Tibial nerve (tissue), 4 donors: ENCODE measurements around the gene TAF4. TPM values are rescaled to one million over a fixed set of nuclear protein-coding genes. Genes with fewer than 3 reads are reported as not detected.
A peak's percentile ranks its signal among the peaks of the same experiment; 100 is the strongest.

ENCODE experiments used
- DNase-seq, 2 donors: peaks; one replicate each; pipeline ENCODE4 v3.0.0-alpha.2; 2019; ENCODE audit warnings: low spot score in 2 of 2
- H3K27ac ChIP-seq, 4 donors: fragments of 200-600 bp; sonication (generic) in 3 of 4; one replicate each; pipeline ENCODE4 v1.5.1; 2017 to 2019; ENCODE audit warnings: mild to moderate bottlenecking in 1 of 4
- H3K27me3 ChIP-seq, 2 donors: fragments of 200-600 bp; sonication (generic) in 1 of 2; one replicate each; pipeline versions ENCODE4 v1.5.1 to v1.6.0; 2017 to 2019
- H3K36me3 ChIP-seq, 3 donors: fragments of 200-600 bp; sonication (generic); one replicate each; pipeline ENCODE4 v1.5.1; 2018 to 2019
- H3K4me1 ChIP-seq, 4 donors: fragments of 200-600 bp; sonication (generic) in 3 of 4; one replicate each; pipeline ENCODE4 v1.5.1; 2017 to 2019
- H3K4me3 ChIP-seq, 4 donors: fragments of 200-600 bp; sonication (generic) in 3 of 4; one replicate each; pipeline ENCODE4 v1.5.1; 2017 to 2019; ENCODE audit warnings: mild to moderate bottlenecking in 1 of 4, moderate library complexity in 1 of 4
- H3K9me3 ChIP-seq, 4 donors: fragments of 200-600 bp; sonication (generic) in 3 of 4; one replicate each; pipeline ENCODE4 v1.5.1; 2017 to 2019
- EP300 ChIP-seq, 2 donors: sonication (generic); formaldehyde crosslinking; IDR thresholded peaks; one replicate each; pipeline ENCODE4 v1.6.1; 2017; ENCODE audit warnings: antibody characterized with exemption in 2 of 2, mild to moderate bottlenecking in 1 of 2
- POLR2A ChIP-seq, 2 donors: fragments of 450-650 bp; IDR thresholded peaks; one replicate each; pipeline ENCODE4 v1.6.1; 2017; ENCODE audit warnings: antibody characterized with exemption in 2 of 2, mild to moderate bottlenecking in 2 of 2, moderate library complexity in 2 of 2
- WGBS, 2 donors: methylation state at CpG; one replicate each; pipeline ENCODE4 v1.1.5; 2018; 5-methylcytosine and 5-hydroxymethylcytosine counted together
- total RNA-seq, 4 donors: library from RNA; depleted of rRNA; stranded (reverse); fragments of >200 nt; gene quantifications; one replicate each; pipeline ENCODE4 v1.1.0, GENCODE V29; 2016
- TF ChIP-seq, protein P1 (sequence below), 5 experiments: fragments of 200-600 bp in 3 of 5; fragments of 450-650 bp in 2 of 5; sonication (generic) in 3 of 5; IDR thresholded peaks; one replicate each; pipeline ENCODE4 v1.5.1; 2016 to 2019; ENCODE audit warnings: antibody characterized with exemption in 5 of 5, mild to moderate bottlenecking in 3 of 5, moderate library complexity in 2 of 5

The TAF4 gene
- total RNA-seq, 4 donors from 2014 or later: 11.2 to 50.4 (median 14.8) TPM

DNA sequence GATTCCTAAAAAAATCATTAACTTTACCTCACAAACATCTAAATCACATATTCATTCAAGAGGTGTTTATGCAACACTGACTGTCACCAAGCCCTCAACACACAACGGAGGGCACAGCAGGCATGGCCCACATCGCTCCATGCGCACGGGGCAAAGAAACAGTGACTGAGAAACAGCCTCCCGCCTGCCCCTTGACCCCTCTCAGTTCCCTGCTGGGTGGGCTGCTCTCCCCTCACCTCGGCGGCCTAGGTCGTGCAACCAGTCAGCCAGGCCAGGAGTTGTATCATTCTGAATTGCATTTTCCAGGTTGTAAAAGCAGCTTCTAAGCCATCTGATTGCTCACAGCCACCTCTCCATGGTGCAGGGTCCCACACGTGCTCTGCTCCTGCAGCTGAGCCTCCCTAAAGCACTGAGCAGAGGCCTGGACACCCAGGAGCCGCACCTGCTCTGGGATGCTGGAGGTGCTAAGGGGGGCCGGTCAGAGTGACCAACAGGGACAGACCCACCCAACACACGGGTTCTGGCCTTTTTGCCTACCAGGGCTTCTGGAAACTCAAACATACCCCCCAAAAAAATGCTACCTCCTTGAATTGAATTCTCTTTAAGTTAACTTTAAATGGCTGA, 37.9 kb downstream of the TAF4 start:
- DNase-seq: no peak
- H3K36me3 ChIP-seq: no peaks in the 10 kb centered on the region
- H3K27ac ChIP-seq: no peak overlapping the region
- no peaks in the 10 kb centered on the region for H3K27me3 ChIP-seq
- TF ChIP-seq EP300 (IDR thresholded peaks at IDR 0.05) (no peak), POLR2A (IDR thresholded peaks at IDR 0.05) (no peak)
- TF ChIP-seq, protein P1, sequence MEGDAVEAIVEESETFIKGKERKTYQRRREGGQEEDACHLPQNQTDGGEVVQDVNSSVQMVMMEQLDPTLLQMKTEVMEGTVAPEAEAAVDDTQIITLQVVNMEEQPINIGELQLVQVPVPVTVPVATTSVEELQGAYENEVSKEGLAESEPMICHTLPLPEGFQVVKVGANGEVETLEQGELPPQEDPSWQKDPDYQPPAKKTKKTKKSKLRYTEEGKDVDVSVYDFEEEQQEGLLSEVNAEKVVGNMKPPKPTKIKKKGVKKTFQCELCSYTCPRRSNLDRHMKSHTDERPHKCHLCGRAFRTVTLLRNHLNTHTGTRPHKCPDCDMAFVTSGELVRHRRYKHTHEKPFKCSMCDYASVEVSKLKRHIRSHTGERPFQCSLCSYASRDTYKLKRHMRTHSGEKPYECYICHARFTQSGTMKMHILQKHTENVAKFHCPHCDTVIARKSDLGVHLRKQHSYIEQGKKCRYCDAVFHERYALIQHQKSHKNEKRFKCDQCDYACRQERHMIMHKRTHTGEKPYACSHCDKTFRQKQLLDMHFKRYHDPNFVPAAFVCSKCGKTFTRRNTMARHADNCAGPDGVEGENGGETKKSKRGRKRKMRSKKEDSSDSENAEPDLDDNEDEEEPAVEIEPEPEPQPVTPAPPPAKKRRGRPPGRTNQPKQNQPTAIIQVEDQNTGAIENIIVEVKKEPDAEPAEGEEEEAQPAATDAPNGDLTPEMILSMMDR (IDR thresholded peaks at IDR 0.05): no peak
- no peaks in the 10 kb centered on the region for H3K9me3 ChIP-seq
- H3K4me1 ChIP-seq: peaks cover 0 to 40% (median 6%) of the 10 kb centered on the region in 4 donors
- no peak overlapping the region for H3K4me3 ChIP-seq
- WGBS, 2 donors: 73 to 75% methylated on average over 11 to 12 of the region's 12 CpGs

DNA sequence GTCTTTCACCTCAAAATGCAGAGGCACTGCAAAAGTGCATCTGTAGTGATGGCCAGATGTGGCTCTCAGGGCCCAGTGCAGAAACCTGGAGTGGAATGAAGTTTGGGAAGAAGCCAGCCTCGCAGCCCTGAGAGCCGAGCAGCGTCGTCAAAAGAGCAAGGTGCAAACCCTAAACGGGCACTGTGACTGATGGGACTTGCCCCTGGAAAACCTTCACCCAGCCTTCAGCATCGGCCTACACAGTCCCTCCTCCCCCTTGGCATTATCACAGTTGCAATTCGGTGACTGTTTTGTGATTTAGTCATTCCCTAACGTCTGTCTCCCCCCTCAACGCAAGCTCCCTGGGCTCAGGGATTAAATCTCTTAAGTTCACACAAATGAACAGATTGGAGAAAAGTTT, 38.6 kb downstream of the TAF4 start:
- H3K27me3 ChIP-seq: no peaks in the 10 kb centered on the region
- peaks cover 0 to 40% (median 6%) of the 10 kb centered on the region in 4 donors for H3K4me1 ChIP-seq
- H3K4me3 ChIP-seq: no peak overlapping the region
- H3K36me3 ChIP-seq: no peaks in the 10 kb centered on the region
- no peaks in the 10 kb centered on the region for H3K9me3 ChIP-seq
- no peak overlapping the region for H3K27ac ChIP-seq
- WGBS, 2 donors: 59 to 62% methylated on average over 9 of the region's 9 CpGs
- DNase-seq: no peak
- TF ChIP-seq POLR2A (IDR thresholded peaks at IDR 0.05): no peak
- TF ChIP-seq EP300 (IDR thresholded peaks at IDR 0.05): no peak
- TF ChIP-seq, protein P1 (IDR thresholded peaks at IDR 0.05): no peak

- TF ChIP-seq EP300 (IDR thresholded peaks at IDR 0.05) (no peak), POLR2A (IDR thresholded peaks at IDR 0.05) (no peak)
- TF ChIP-seq, protein P1 (IDR thresholded peaks at IDR 0.05): no peak
- no peaks in the 10 kb centered on the region for H3K36me3 ChIP-seq
- 82 to 83% methylated on average over 11 of the region's 11 CpGs for WGBS, 2 donors
- peaks cover 0 to 44% (median 8%) of the 10 kb centered on the region in 4 donors for H3K4me1 ChIP-seq
- no peak overlapping the region for H3K27ac ChIP-seq
- H3K4me3 ChIP-seq: no peak overlapping the region
- DNase-seq: no peak
- H3K9me3 ChIP-seq: no peaks in the 10 kb centered on the region
- no peaks in the 10 kb centered on the region for H3K27me3 ChIP-seq
Observed at GRCh38 chr20:62026564-62026856, 39.2 kb downstream of the TAF4 start.

DNA sequence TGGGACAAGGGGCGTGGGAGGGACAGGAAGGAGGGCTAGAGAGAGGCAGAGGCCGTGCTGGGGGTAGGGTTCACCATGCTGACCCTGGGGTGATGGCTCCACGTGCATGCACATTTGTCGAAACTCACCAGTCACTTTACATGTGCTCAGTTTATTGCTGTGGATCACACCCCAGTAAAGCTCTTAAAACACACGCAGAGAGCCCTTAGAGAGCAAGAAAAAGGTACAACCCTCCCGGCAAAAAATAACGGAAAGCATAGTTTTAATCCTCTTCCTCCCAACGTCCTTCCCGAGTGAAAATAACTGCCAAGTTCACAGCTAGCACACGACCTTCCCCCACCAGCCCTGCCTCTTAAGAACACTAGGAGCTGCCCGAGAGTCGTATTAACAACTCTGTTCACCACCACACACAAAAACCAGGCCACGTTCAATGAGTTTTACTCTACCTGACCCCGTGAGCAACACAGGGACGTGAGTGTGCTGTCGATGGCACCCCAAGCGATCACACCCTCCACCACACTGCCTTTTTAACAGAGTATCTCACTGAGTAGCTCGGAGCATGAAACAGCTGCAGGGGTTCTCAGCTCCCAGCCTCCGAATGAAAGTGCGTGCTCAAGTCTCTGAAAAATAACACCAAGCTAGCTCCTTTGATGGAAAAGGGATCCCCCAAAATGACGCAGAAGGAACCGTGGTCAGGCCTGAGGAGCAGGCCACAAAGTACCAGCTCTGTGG, 39.7 kb downstream of the TAF4 start:
- H3K36me3 ChIP-seq: no peaks in the 10 kb centered on the region
- H3K4me3 ChIP-seq: no peak overlapping the region
- H3K9me3 ChIP-seq: no peaks in the 10 kb centered on the region
- no peak for TF ChIP-seq EP300 (IDR thresholded peaks at IDR 0.05)
- TF ChIP-seq, protein P1 (IDR thresholded peaks at IDR 0.05): peak; percentile 8 to 50 (median 39)
- peaks cover 0 to 50% (median 6%) of the 10 kb centered on the region in 4 donors for H3K4me1 ChIP-seq
- DNase-seq: peak in 1 of 2 donors; percentile 22
- H3K27ac ChIP-seq: no peak overlapping the region
- H3K27me3 ChIP-seq: no peaks in the 10 kb centered on the region
- 16 to 25% methylated on average over 20 to 22 of the region's 22 CpGs for WGBS, 2 donors

DNA sequence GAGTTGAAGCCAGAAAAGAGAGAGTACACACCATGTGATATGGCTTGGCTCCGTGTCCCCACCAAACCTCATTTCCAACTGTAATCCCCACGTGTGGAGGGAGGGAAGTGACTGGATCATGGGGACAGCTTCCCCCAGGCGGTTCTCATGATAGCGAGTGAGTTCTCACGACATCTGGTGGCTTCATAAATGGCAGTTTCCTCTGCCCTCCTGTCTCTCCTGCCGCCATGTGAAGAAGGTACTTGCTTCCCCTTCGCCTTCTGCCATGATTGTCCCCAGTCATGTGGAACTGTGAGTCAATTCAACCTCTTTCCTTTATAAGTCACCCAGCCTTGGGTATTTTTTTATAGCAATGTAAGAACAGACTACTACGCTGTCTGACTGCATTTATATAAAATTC, 40.3 kb downstream of the TAF4 start:
- Histone ChIP-seq H3K36me3 (no peaks in the 10 kb centered on the region), H3K27ac (no peak overlapping the region), H3K9me3 (no peaks in the 10 kb centered on the region), H3K4me1 (peaks cover 0 to 56% (median 6%) of the 10 kb centered on the region in 4 donors), H3K4me3 (no peak overlapping the region), H3K27me3 (no peaks in the 10 kb centered on the region)
- WGBS, 2 donors: 67 to 75% methylated on average over 8 of the region's 8 CpGs
- no peak for TF ChIP-seq POLR2A (IDR thresholded peaks at IDR 0.05)
- no peak for TF ChIP-seq EP300 (IDR thresholded peaks at IDR 0.05)
- TF ChIP-seq, protein P1 (IDR thresholded peaks at IDR 0.05): no peak
- DNase-seq: no peak
